Hematopoietic multipotent progenitor cell treated with erythropoietin and hydrocortisone succinate and interleukin-3 and kit ligand, for 6 days (in vitro differentiated cells): Measurements from ENCODE around the gene AARS2.

Source experiments
- DNase-seq: peaks from one replicate; pipeline ENCODE4 v3.0.0-alpha.2; 2015

The AARS2 gene

DNA sequence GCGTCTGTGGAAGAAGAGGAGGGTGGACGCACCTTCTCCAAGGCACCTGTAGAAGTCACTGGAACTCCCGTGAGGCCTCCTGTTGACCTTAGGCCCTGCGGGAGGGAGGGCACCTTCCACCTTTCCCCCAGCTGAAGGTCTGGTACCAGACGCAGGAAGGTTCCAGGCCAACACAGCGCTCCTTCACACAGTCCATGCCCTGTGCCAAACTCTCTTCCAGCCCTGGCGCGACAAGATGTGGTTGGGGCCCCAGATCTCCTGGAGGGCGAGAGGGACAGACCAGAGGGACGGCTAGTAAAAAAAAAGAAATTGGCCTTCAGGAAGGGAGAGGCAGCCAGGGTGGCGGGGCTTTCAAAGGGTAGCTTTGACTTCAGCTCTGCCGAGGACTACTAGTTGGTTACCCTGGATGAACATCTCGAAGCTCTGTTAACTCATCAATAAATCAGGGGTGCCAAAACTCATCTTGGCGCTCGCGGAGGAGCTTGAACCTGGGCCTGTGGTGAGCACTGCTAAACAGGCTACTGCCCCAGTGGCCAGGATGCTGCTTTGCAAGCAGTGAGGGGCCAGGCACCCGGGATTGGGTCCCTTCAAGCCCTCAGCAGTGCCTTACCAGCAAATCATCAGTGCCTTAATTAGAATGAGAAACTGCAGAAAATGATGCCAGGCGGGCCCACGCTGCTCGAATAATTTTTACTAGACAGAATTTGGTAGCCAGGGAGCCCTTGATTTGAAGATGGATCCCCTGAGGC, 14.9 kb downstream of the AARS2 start:
- no peak for DNase-seq

DNA sequence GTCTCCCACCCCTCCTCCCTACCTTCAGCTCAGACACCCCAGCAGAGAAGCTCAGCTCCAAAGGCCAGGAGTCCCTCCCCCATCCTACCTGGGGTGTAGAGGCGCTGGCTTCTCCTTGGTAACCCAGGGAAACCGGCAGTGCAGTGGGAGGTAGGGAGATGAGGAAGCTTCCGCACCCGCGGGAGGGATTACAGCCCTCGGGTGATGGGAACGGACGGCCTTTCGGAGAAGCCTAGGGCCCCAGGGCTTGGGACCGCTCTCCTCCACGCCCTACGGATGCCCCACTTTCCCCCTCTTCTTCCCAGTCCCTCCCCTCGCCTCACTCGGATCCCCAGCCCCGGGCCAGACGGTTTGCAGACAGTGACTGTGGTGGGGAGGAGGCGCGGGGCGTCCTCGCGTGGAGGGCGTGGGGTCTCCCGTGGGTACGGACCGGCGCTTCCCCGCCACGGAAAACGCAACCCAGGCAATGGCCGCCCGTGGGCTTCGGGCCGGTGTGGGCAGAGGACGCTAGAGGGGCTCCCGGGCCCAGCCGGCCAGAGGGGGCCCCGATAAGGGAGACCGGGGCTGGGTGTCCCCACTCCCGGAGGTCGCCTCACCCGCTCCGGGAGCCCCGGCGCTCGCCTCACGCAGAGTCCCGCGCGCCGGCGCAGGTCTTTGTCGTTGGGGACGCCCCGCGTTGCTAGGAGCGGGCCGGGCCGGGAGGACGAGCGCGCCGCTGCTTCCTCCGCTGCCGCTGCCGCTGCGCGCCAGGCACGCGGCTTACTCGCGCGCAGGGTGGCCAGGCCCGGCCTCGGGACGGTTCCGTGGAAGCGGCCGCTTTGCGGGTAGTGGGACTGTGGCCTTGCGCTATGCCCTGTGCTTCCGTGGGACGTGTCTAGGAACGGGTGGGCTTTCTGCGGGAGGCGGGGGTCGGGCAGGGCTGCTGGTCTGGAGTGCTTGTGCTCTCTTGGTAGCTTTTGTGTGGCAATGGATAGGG, 15.8 kb downstream of the AARS2 start:
- DNase-seq: peak; percentile 61

DNA sequence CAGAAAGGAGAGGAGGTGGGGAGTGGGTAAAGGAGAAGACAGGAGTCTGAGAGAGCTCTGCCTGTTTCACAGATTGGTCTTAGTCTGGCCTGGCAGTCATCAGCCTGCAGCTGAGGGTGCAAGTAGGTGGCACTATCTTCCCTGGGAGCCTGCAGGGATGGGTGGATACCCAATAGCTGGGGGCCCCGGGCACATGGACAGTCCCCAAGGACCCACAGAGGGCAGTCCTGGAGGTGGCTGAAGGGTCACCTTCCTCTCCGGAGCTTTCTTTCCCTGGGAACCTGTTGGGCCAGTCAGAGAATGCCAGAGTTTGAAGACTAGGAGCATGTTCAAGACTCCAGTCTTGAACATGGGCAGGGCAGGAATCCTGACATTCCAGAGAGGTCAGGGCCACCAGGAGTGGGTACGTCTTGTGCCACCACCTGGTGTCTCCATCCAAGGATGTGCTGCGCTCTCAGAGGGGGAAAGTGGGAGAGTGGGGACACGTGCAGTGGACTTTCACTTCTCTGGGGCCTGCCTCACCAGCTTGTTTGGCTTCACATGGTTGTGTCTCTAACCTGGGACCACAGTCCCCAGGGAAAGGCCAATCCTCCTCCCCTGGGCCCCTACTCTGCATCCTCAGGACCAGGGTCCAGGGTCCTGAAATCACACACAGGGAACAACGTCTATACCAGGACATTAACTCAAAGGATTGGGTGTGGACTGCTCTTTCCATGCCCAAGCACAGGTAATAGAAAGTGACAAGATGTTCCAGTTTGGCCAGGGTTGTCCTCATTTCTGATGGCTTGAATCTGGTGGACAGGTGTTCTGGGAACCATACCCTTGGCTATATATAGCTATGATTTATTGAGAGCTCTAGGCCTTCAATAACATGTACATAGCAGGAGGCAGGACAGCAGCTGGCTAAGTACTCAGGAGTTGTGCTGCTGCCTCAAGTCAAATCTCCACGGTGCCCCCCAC, 18.0 kb downstream of the AARS2 start:
- DNase-seq: no peak

DNA sequence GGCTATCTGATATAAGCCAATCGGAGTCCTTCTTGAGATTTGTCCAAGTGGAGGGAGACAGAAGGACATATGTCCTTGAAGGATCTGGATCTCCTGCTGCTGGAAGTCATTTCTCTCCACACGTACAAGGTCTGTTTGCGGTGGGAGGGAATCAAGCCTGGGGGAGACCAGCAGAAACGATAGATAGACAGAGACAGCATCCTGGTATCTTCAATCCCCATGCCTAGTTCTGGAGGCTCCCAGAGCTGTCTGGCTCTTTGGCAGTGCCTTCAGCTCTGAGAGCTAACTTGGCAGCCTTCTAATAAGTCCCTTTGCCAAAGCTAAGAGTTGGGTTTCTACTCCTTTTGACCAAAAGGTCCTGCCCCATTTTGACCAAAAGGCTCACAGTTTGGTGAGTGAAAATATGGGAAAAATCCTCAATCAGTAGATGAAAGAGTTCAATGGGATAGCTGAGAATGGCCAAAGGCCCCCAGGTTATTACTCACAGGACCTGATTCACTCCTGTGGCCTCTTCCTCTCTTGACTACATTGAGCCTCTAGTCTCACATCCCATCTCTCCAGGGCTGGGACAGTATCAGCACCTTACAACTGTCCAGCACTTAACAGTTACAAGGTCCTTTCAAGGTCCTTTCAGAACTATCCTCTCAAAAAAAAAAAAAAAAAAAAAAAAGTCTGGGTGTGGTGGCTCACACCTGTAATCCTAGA, 20.3 kb downstream of the AARS2 start:
- DNase-seq: no peak

DNA sequence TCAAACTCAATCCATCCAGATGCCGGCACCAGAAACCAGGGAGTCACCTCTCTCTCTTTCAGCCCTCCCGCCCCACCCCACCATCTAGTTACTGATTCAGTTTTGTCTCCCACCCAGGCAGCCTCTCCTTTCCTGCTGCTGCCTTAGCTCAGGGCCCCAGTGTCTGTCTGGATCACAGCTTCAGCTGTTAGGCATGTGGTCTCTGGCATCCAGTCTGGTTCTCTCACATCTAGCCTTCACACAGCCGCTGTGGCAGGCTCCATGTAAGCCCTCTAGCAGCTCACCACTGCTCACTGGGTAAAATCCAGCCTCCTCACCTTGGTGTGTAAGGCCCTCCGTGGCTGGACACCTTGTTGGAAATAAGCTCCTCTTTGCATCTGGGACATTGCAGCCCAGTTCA, 21.3 kb downstream of the AARS2 start:
- DNase-seq: no peak

DNA sequence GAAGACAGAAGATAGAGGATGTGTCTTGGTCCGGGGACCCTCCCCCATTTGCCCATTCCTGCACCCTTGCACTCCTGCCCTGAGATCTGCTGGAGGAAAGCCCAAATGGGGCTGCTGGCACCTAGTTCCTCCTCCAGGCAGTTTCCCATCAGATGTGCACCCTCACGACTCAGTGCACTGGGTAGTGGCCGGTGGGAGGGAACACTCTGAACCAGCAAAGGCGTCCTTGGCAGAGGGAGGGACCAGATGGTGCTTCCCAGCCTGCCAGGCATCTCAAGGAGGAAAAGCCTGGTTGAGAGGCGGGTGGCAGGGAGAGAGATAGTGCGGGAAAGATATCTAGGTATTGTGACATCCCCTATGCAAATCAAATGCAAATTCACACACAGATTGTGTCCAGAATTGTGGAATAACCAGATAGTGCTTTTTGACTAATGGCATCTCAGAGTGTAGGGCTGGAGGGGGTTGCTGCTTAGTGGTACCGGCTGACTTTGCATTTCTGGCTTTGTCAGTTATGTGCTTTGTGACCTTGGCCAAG, 23.4 kb downstream of the AARS2 start:
- DNase-seq: no peak

DNA sequence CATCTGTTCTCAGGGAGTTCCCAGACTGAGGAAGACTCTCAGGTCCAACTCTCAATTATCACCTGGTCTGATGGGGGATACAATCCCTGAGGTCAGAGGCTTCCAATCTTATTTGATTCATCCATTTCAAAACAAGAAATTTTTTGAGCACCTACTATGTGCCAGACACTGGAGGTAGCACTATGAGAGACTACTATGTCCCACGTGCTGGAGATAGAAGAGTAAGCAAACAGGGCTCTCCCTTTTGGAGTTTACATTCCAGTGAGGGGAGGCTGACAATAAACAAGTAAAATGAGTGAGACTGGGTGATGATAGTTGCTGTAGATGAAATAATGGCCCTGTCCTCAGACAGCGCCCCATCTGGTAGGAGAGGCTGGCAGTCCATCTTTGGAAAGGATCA, 26.4 kb downstream of the AARS2 start:
- DNase-seq: no peak

DNA sequence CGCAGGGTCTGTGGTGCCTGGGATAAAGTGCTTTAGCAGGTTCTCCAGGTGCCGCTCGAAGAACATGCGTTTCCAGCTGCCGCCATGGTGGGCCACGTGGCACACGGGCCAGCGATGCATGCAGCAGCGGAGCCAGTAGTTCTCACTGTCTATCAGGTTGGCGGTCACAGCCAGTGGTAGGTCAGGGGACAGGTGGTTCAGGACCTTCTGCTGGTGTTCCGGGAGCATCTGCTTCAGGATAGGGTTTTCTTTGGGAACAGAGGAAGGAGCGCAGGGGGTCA, 26.9 kb downstream of the AARS2 start:
- no peak for DNase-seq

DNA sequence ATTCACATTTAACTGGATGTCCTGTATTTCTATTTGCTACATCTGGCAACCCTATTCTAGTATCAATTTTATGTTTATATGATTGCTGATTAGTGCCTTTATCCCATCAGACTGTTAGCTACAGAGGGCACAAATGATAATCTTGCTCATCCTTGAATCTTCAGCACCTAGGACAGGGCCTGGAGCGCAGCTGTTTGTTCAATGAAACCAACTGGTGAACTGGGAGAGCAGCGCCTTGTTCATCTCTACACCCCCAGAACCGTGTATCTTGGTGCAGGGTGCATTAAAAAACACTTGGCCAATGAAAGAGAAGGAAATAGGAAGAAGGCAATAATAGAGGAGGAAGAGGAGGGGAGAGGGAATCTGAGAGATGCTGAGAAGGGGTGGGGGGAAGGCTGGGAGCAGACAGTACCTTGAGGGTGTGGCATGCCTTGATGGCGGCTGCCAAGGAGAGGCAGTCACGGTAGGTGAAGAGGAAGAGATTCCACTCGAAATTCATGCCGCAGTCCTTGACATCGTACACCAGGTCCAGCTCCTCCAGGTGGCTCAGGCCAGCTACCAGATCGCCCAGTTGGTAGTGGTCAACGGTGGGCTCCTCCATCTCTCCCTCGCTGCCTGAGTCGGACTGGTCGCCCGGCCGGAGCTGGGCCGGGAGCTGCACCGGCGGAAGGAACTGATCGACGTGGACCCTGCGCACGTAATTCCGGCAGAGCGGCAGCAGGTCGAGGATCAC, 27.4 kb downstream of the AARS2 start:
- DNase-seq: peak; percentile 62

DNA sequence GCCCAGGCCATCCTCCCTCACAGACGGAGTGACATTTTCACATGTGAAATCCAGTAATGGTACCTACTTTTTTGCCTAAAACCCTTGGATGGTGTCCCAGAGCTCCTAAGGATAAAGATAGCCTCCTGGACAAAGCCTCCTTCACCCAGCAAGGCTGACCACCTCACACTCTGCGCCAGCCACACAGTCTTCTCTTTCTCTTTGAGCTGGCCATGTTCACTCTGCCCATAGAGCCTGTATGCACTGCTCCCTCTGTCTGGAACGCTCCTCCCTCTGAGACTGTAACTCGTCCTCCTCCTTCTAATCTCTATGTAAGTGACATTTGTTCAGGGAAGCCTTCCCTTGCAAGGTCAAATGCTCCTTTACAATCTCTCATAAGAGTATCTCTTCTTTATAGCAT, 28.3 kb downstream of the AARS2 start:
- DNase-seq: no peak

DNA sequence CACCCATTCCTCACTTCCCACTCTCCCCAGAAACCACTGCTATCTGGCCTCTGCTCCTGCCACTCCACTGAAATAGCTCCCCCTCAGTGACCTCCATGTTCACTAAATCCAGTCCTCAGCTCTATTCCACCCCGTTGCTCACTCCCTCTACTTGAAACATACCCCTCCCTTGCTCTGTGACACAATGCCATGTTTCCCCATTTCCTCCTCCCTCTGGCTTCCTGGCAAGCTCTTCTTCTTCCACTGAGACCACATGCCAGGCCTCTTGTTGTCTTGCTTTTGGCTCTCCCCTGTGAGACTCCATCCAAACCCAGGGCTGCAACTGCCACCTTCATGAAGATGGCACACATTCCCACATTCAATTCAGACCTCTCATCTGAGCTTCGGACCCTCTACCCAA, 29.0 kb downstream of the AARS2 start:
- DNase-seq: no peak

DNA sequence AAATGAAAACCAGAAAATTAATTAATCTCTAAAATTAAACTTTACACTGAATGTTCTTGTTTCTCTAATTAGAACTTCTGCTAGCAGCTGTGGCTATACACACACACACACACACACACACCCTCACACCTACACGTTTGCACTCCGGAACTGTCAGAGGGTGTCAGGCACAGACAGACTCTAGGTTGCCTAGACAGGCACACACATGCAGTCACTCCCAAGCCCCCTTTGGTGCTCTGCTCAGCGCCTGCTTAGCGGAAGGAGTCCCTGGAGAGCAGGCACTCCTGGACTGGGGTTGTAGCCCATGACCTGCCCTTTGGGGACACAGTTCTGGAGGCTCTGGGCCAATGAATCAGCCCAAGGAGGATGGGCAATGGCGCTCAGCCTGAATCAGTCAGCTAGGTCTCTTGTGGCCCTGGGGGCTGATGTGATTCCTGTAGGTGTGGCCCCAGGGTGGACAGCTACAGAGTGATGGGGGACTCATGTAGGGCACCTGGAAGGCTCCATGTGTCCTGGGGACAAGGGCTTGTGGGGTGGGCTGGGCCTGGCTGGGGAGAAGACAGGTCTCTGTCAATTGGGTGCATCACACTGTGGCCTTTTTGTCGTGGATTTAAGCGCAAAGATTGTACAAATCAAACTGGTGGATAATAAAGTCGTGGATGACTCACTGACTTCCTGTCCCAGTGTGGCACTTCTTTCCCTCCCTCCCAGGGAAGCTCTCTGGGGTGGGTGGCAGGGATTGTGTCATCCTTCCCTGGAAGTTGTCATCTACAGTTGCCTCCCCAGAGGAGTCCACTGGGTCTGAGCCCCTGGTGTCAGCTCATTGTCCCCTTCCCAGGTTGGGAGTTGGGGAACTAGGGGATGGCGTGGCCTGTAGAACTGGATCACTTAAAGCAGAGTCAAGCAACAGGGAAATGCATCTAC, 34.1 kb downstream of the AARS2 start:
- DNase-seq: no peak

DNA sequence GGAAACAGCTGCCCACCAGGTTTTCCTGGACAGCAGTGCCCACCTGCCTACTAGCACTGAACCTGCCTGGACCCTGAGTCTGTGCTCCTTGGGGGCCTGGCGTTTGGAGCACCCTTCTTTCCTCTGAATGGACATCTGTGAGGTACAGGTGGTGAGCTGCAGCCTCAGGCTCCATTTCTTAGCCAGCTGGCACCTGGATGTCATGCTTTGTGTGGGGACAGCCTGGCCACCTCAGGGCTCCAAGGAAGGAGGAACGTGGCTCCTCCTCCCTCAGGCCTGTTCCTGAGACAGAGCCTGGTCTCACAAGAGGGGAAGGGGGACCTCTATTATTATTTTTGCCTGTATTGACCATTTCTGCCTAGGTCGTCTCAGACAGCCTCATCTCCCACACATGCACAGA, 34.8 kb downstream of the AARS2 start:
- no peak for DNase-seq

DNA sequence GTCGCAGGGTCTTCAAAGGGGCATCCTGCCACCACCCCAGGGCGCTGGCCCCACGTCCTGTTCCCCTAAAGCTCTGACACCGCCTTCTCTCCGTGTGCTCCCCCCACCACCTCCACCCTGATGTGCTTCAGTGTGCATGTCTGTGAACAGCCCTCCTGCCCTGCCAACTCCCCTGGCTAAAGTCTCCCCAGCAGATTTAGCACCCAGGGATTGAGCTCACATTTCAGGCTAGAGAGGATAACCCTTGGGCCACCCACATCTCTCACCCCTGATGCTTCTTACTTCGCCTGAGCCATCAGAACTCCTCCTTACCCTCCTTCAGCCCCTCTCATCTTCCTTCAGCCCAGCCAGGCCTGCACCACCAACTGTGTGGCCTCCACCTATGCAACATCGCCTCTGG, 35.4 kb downstream of the AARS2 start:
- DNase-seq: no peak

DNA sequence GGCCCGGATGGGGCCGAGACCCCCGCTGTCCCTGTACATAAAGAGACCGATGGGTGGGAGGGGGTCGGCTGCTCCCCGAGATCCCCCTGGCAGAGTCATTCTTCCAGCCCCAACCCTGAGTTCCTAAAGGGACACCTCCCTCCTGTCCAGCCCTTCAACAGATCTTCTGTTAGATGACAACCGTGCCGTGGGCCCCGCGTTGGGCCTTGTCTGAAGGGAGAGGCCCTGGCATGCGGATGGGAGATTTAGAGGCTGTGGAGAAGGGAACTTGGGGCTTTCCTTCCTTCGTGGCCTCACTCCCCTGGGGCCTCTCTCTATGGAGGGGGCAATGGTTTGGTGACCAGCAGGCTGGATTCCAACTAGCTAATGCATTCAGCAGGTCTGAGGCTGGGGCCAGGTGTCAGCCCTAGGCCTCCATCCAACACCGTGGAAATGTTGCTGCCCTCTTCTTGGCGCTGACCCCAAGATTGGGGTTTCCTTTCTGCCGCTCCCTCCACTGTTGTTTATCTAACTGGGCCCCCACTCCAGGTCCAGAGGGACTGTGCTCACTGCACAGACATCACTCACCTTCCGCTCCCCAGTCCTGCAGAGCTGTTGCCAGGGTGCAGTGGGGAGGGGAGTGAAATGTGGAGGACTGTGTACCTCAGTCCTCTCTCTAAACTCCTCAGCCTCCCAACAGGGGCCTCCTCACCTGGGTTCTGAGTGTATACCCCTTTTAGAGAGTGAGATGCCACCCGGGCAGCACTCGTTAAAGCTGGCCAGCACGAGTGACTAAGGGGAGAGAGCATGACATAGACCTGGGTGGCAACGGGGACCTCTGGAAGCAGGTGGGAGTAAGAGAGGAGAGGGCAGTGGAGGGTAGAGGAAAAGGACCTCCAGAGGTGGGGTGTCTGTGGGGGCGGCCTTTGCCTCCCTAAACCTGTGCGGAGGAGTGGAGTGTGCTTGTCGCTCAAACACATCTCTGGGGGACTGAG, 36.2 kb downstream of the AARS2 start:
- no peak for DNase-seq

DNA sequence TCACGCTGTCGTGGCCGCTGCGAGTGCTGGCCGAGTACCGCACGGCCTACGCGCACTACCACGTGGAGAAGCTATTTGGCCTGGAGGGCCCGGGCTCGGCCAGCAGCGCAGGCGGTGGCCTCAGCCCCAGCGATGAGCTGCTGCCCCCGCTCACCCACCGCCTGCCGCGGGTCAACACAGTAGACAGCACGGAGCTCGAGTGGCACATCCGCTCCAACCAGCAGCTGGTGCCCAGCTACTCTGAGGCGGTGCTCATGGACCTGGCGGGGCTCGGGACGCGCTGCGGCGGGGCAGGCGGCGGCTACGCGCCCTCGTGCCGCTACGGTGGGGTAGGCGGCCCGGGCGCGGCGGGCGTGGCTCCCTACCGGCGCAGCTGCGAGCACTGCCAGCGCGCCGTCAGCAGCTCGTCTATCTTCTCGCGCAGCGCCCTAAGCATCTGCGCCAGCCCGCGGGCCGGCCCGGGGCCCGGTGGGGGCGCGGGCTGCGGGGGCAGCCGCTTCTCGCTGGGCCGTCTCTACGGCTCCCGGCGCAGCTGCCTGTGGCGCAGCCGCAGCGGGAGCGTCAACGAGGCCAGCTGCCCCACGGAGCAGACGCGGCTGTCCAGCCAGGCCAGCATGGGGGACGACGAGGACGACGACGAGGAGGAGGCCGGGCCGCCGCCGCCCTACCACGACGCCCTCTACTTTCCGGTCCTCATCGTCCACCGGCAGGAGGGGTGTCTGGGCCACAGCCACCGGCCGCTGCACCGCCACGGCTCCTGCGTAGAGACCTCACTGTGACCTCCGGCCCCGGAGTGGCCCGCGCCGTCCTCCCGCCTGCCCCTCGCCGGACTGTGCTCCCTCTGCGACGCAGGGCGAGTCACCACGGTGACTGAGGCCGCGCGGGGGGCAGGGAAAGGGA, 37.1 kb downstream of the AARS2 start:
- peak; percentile 63 for DNase-seq

DNA sequence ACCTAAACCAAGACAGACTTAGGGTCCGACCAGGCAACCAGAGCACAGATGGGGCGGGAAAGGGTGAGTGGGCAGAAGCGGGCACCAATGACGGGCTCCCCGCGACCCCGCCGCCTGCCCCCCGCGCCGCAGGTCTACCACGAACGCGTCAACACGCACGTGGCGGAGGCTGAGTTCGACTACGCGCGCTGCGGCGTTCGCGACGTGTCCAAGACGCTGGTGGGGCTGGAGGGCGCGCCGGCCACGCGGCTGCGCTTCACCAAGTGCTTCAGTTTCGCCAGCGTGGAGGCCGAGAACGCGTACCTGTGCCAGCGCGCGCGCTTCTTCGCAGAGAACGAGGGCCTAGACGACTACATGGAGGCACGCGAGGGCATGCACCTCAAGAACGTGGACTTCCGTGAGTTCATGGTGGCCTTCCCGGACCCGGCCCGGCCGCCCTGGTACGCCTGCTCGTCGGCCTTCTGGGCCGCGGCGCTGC, 37.8 kb downstream of the AARS2 start:
- DNase-seq: no peak

DNA sequence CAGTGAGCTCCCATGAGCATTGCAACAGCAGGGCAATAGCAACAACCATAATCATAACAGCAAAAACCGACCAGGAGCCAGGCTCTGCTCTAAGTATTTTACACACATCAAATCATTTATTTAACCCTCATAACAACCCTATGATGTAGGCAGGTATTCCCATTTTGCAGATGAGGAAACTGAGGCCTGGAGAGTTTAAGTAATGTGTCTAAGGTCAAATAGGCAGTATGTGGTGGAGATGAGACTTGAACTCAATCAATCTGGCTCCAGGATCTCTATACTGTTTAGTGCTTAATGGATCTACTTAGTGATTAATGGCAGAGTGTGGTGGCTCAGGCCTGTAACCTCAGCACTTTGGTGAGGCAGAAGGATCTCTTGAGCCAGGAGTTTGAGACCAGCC, 39.5 kb downstream of the AARS2 start:
- DNase-seq: no peak
